T-helper 17 cell (primary cell): ENCODE results near the gene LDHB. TPM values are rescaled to one million over a fixed set of nuclear protein-coding genes. Genes with fewer than 3 reads are reported as not detected.
A peak's percentile ranks its signal among the peaks of the same experiment; 100 is the strongest.

Experiments used
- ATAC-seq: fragments of 150-1000 bp; cut with Tn5 transposase; 2 replicates; pipeline ENCODE4 v1.10.0; 2021; ENCODE audit warnings: mild to moderate bottlenecking, moderate library complexity
- DNase-seq, 3 donors: peaks; one replicate each; pipeline versions ENCODE4 v3.0.0 to v3.0.0-alpha.2; 2020 to 2021
- H3K9me3 ChIP-seq: one replicate; pipeline ENCODE4 v1.7.0; 2013; ENCODE audit warnings: low read length, mild to moderate bottlenecking; ENCODE audit not compliant: control insufficient read depth, poor library complexity, severe bottlenecking
- H3K27ac Mint-ChIP-seq: one replicate; pipeline ENCODE4 v1.8.0; 2022; ENCODE audit warnings: mild to moderate bottlenecking, moderate library complexity, mixed read lengths
- H3K27me3 Mint-ChIP-seq: one replicate; pipeline ENCODE4 v1.8.0; 2022; ENCODE audit warnings: mixed read lengths
- H3K36me3 Mint-ChIP-seq: one replicate; pipeline ENCODE4 v1.8.0; 2022; ENCODE audit warnings: low read depth, mixed read lengths
- H3K4me1 Mint-ChIP-seq: one replicate; pipeline ENCODE4 v1.8.0; 2022; ENCODE audit warnings: mild to moderate bottlenecking, mixed read lengths
- H3K4me3 Mint-ChIP-seq: one replicate; pipeline ENCODE4 v1.8.0; 2022; ENCODE audit warnings: mild to moderate bottlenecking, moderate library complexity, mixed read lengths
- total RNA-seq, 4 donors: library from RNA in 2 of 4; stranded (reverse) in 2 of 4; gene quantifications; one replicate each; pipeline ENCODE4 v1.2.3 and lab custom pipeline; 2022 to 2026

Gene LDHB
- total RNA-seq = 100 to 1,000 TPM; 767 to 787 TPM
- 18.7 to 22.2 reads per million in 2 donors for total RNA-seq (lab: John Stamatoyannopoulos, UW)

DNA sequence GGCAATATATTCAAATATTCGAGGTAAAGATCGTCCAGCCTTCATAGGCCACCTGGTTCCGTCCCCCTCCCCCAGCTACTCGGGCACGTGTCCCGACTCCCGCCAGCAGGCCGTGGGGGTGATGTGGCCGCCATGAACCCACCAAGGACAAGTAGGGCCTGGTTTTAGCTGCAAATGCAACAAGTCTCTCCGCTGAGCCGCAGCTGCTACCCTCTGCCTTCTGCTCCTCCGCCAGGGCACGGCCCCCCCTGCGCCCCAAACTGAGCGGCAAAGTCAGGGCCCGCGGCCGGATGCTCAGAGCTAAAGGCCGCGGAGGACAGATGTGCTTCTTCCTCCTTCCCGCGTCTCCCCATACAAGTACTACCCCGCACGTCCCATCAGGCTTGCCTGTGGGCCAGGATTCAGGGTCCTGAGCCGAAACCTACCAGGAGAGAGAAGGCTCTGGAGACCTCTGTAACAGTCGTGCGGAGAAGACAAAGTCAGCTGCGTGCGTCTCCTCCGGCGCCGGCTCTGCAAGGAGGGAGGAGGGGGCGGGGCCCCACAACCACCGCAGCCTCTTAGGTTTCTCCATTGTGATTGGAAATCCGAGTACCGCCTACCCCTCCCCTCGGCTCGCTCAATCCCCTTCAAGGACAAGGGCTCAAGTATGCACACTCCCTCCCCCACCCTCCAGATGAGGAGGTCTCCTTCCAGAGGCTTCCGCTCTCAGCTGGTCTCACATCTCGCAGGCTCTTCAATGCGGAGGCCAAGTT lies at the start of gene LDHB:
Gene LDHB, minus strand, starts transcription at position 517 of the 752 bp plus-strand sequence. CDS start 3,171 bp downstream, outside the sequence.
- no peaks in the 10 kb centered on the region for H3K27me3 Mint-ChIP-seq
- H3K4me3 Mint-ChIP-seq = peak within 1 kb of the TSS; percentile 99
- H3K27ac Mint-ChIP-seq = peak within 1 kb of the TSS; percentile 96
- ATAC-seq = peak; percentile 94
- H3K4me1 Mint-ChIP-seq = peaks cover 39% of the 10 kb centered on the region
- DNase-seq = peak; percentile 78 to 86 (median 80)
- H3K36me3 Mint-ChIP-seq = peaks cover 7% of the 10 kb centered on the region
- no peaks in the 10 kb centered on the region for H3K9me3 ChIP-seq

DNA sequence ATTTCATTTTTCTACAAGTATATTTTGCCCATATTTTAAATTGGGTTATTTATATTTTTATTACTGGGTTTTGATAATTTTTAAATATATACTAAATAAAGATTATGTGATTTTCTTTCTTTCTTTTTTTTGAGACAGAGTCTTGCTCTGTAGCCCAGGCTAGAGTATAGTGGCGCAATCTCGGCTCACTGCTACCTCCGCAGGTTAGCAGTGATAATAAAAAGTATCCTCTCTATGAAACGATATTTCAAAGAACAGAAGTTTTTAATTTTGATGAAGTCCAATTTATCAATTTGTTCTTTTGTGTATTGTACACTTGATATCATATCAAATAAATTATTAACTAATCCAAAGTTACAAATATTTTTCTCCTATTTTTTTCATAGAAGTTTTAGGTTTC lies 47.2 kb upstream of the LDHB start:
- H3K36me3 Mint-ChIP-seq = no peaks in the 10 kb centered on the region
- peaks cover 16% of the 10 kb centered on the region for H3K27me3 Mint-ChIP-seq
- H3K4me1 Mint-ChIP-seq = peaks cover 5% of the 10 kb centered on the region
- H3K27ac Mint-ChIP-seq = no peak overlapping the region
- no peaks in the 10 kb centered on the region for H3K9me3 ChIP-seq
- ATAC-seq (no peak), DNase-seq (no peak)
- H3K4me3 Mint-ChIP-seq = no peak overlapping the region

DNA sequence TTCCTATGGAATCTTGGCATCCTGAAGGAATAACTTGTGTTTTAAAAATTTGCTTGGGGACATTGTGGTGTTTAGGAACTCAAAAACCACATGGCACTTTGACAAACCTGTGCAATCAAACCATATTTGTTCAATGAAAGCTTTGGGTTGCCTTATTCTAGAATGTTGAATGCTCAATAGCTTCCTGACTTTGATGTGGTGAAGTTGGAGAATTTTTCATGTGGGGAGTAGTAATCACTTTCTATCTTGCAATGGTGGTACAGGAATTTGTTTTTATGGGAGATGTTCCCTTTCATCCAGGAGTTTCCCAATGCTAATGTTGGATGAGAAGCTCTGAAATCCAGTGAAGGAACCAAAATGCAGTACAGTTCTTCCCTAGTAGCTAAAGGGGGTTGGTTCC lies 42.2 kb upstream of the LDHB start:
- no peak for ATAC-seq
- H3K4me3 Mint-ChIP-seq = no peak overlapping the region
- H3K36me3 Mint-ChIP-seq = no peaks in the 10 kb centered on the region
- no peak for DNase-seq
- no peaks in the 10 kb centered on the region for H3K9me3 ChIP-seq
- H3K27ac Mint-ChIP-seq = no peak overlapping the region
- H3K4me1 Mint-ChIP-seq = peaks cover 14% of the 10 kb centered on the region
- H3K27me3 Mint-ChIP-seq = peaks cover 7% of the 10 kb centered on the region

DNA sequence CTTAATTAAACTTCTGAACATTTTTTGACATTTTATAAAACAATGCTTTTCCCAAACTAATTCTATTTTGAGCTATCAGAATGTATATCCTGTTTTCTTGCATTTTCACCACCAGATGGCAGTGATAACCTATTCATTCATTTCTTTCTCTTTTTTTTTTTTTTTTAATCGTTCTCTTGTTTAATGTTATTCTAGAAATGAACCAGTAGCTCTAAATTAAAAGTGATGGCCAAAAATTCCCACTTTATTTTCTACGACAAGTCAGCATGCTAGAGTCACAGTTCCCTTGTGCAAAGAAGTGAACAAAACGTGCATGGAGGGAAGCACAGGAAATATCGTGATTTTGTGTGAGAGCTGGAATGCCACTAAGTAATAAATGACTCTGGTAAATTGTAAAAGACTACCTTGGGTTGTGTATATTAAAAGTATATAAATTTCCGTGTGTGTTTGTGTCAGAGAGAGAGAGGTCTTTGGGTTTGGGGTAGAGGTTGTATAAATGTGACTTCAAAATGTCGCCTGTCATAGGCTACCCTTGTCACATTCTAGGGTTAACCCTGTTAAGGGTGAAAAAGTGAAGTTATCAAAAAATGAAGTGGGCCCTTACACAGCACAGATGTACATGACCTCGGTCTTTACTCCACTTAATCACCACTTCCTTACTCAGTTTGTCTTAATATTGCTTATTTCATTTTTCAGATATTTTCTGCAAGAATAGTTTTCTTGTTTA lies 40.4 kb upstream of the LDHB start:
- no peaks in the 10 kb centered on the region for H3K36me3 Mint-ChIP-seq
- peaks cover 7% of the 10 kb centered on the region for H3K27me3 Mint-ChIP-seq
- no peak overlapping the region for H3K27ac Mint-ChIP-seq
- H3K4me3 Mint-ChIP-seq = no peak overlapping the region
- DNase-seq (no peak), ATAC-seq (peak; percentile 39)
- H3K9me3 ChIP-seq = no peaks in the 10 kb centered on the region
- H3K4me1 Mint-ChIP-seq = peaks cover 14% of the 10 kb centered on the region

DNA sequence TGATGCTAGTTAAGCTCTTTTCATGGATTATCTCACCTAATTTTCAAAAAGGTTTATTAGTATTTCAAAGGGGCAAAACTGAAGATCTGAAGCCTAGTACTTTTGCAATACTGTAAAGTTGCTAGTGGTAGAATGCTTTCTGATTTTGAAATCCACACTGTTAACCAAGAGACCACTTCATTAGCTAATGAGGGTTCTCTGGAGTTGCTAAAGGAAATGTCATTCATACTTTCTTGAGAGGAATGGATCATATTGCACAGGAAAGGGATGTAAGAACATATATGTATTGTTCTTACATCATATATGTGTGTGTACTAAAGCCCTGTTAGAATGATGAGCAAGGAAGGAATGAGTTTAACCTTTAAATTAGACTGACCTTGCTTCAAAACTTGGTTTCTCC lies 39.0 kb upstream of the LDHB start:
- no peak overlapping the region for H3K27ac Mint-ChIP-seq
- ATAC-seq (no peak), DNase-seq (no peak)
- no peaks in the 10 kb centered on the region for H3K9me3 ChIP-seq
- peaks cover 1% of the 10 kb centered on the region for H3K27me3 Mint-ChIP-seq
- no peaks in the 10 kb centered on the region for H3K36me3 Mint-ChIP-seq
- no peak overlapping the region for H3K4me3 Mint-ChIP-seq
- peaks cover 19% of the 10 kb centered on the region for H3K4me1 Mint-ChIP-seq

DNA sequence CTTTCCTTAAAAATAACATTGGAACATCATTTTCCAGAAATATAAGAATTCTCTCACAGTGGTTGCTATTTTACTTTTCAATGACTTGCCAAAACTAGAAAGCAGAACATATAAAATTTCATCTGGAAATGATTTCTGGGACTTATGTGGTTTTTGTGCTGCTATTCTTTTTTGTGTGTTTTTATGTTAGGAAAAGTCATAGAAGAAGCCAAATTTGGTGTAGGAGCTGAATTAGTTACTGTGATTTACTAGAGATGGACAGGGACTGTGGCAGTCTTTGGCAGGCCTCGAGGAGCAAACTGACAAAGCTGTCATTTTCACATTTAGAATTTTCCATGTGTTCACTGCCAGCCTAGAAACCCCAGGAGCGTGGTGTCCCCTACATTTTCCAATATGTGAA lies 38.3 kb upstream of the LDHB start:
- Mint-ChIP-seq H3K27ac (no peak overlapping the region), H3K4me3 (no peak overlapping the region), H3K27me3 (no peaks in the 10 kb centered on the region), H3K36me3 (no peaks in the 10 kb centered on the region), H3K4me1 (peaks cover 24% of the 10 kb centered on the region)
- H3K9me3 ChIP-seq = no peaks in the 10 kb centered on the region
- no peak for DNase-seq
- ATAC-seq = no peak

DNA sequence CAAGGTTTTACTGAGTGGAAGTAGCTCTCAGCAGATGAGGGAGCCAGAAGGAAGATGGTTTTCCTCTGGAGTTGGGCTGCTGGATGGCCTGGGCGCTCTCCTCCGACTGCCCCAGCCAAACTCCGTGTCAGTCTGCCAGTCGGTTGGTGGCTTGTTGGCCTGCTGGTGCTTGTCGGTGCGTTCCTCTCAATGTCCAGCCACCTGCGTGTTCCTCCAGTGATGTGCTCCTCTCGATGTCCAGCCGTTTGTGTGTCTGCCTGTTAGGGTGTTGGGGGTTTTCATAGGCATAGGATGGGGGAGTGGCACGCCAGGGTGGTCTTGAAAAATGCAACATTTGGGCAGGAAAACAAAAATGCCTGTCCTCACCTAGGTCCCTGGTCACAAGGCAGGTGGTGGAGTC lies 37.0 kb upstream of the LDHB start:
- H3K4me1 Mint-ChIP-seq = peaks cover 24% of the 10 kb centered on the region
- ATAC-seq (no peak), DNase-seq (no peak)
- no peak overlapping the region for H3K4me3 Mint-ChIP-seq
- no peaks in the 10 kb centered on the region for H3K36me3 Mint-ChIP-seq
- no peaks in the 10 kb centered on the region for H3K9me3 ChIP-seq
- H3K27me3 Mint-ChIP-seq = no peaks in the 10 kb centered on the region
- H3K27ac Mint-ChIP-seq = no peak overlapping the region

DNA sequence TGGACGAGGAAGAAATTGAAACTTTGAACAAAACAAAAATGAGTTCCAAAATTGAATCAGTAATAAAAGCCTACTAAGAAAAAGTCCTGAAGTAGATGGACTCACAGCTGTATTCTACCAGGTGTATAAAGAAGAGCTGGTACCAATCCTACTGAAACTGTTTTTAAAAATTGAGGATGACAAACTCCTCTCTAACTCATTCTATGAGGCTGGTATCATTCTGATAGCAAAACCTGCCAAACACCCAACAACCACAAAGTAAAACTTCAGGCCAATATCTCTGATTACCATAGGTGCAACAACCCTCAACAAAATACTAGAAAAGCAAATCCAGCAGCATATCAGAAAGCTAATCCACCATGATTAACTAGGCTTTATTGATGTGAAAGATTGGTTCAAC lies 33.9 kb upstream of the LDHB start:
- Mint-ChIP-seq H3K36me3 (peaks cover 5% of the 10 kb centered on the region), H3K27me3 (no peaks in the 10 kb centered on the region), H3K4me1 (peaks cover 17% of the 10 kb centered on the region), H3K4me3 (peak overlapping the region; percentile 16), H3K27ac (peak overlapping the region; percentile 77)
- no peak for ATAC-seq
- DNase-seq = no peak
- H3K9me3 ChIP-seq = peaks cover 6% of the 10 kb centered on the region

DNA sequence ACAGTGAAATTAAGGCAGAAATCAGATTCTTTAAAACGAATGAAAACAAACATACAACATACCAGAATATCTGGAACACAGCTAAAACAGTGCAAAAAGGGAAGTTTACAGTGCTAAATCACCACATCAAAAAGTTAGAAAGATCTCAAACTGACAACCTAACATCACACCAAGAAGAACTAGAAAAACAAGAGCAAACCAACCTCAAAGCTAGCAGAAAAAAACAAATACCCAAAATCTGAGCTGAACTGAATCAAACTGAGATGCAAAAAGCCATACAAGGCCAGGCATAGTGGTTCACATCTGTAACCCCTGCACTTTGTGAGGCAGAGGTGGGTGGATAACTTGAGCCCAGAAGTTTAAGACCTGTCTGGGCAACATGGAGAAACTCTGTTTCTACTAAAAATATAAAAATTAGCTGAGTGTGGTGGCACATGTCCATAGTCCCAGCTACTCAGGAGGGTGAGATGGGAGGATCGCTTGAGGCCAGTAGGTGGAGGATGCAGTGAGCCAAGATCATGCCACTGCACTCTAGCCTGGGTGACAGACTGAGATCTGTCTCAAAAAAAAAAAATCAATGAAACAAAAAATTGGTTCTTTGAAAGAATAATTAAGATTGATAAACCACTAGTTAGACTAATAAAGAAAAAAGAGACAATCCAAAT lies 33.2 kb upstream of the LDHB start:
- peak overlapping the region; percentile 47 for H3K4me3 Mint-ChIP-seq
- H3K27me3 Mint-ChIP-seq = no peaks in the 10 kb centered on the region
- H3K36me3 Mint-ChIP-seq = peaks cover 5% of the 10 kb centered on the region
- peaks cover 17% of the 10 kb centered on the region for H3K4me1 Mint-ChIP-seq
- peak overlapping the region; percentile 77 for H3K27ac Mint-ChIP-seq
- peaks cover 6% of the 10 kb centered on the region for H3K9me3 ChIP-seq
- ATAC-seq (peak; percentile 73), DNase-seq (no peak)

DNA sequence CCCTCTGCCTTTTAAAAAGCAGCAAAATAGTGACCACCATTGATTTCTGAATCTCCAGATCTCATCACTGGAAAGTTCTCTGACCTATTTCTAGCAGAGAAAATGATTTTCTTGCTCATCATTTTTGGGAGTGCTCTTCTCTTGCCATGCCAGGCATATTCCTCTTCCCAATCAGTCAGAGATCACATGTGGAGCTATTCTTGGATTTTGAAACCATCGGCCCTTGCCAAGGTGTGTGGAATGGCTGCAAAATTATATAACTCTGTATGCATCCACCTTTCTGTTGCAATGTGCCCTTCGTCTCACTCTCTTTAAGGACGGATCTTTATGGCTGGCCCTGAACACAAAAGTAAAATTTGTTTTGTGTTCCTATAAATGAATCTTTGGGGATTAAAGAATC lies 25.5 kb upstream of the LDHB start:
- H3K27ac Mint-ChIP-seq = peak overlapping the region; percentile 16

DNA sequence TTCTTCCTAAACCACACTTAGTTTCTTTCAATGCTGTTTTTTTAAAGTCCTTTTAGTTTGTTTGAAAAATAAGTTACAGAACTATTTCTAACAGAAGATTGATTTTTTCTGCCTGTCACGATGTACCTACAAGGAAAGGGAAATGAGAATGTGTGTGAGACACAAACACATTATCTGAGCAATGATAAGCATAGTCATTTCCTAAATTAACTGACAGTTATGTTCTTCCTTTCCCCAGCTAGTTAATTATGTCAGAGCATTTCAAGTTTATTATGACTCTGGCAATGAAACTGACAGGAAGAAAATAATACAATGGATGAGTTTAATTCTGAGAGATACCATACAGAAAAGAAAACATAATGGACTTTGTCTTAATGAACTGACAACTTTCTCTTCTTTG lies 21.3 kb upstream of the LDHB start:
- no peaks in the 10 kb centered on the region for H3K9me3 ChIP-seq
- peak overlapping the region; percentile 72 for H3K4me3 Mint-ChIP-seq
- DNase-seq (no peak), ATAC-seq (no peak)
- no peaks in the 10 kb centered on the region for H3K36me3 Mint-ChIP-seq
- peak overlapping the region; percentile 93 for H3K27ac Mint-ChIP-seq
- H3K4me1 Mint-ChIP-seq = peaks cover 45% of the 10 kb centered on the region
- H3K27me3 Mint-ChIP-seq = no peaks in the 10 kb centered on the region

More for the DNA sequence above, 25.5 kb upstream of the LDHB start:
- ATAC-seq = no peak
- no peaks in the 10 kb centered on the region for H3K9me3 ChIP-seq
- H3K4me1 Mint-ChIP-seq = peaks cover 16% of the 10 kb centered on the region
- H3K4me3 Mint-ChIP-seq = no peak overlapping the region
- no peak for DNase-seq
- H3K36me3 Mint-ChIP-seq = peaks cover 2% of the 10 kb centered on the region
- no peaks in the 10 kb centered on the region for H3K27me3 Mint-ChIP-seq

DNA sequence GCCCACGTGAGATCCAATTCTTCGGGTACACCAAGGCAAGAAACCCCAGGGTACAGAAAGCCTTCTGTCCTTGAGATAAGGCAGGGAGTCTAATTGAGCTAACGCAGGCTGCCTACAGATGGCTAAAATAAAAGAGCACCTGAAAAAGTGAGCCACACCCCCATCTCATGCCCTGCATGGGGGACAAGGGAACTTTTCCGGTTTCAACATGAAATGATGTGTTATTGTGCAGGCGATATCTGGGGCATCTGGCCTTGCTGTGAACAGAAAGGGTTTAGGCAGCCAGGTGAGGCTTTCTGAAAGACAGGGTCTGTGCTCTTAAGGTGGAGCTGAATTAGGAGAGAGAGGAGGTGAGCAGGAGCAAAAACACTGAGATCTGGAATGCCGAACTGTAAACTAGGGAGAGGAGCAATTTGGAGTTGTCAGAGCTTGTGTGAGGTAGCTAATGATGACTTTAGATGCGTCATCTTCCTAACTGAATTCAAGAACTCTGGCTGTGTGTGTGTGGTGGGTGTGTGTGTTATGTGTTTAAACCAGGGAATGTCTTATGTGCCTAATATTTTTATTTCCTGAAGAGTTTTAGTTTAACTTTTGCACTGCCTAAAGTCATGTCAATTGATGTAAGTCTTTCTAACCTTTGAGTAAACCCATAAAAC lies 20.1 kb upstream of the LDHB start:
- no peaks in the 10 kb centered on the region for H3K9me3 ChIP-seq
- Mint-ChIP-seq H3K27me3 (no peaks in the 10 kb centered on the region), H3K27ac (peak overlapping the region; percentile 93), H3K4me3 (peak overlapping the region; percentile 87), H3K4me1 (peaks cover 45% of the 10 kb centered on the region), H3K36me3 (no peaks in the 10 kb centered on the region)
- peak in 1 of 3 donors; percentile 19 for DNase-seq
- peak; percentile 75 for ATAC-seq

DNA sequence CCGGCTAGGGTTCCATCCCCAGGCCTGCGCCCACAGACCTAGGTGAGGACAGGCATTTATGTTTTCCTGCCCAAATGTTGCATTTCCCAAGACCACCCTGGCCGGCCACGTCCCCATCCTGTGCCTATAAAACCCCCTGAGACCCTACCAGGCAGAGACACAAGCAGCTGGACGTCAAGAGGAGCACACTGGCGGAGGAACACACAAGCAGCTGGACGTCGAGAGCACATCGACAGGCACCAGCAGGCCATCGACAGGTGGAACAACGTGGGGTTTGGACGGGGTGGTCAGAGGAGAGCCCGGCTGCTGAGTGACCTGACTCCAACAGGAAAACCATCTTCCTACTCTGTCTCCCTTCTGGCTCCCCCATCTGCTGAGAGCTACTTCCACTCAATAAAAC lies 19.6 kb upstream of the LDHB start:
- Mint-ChIP-seq H3K36me3 (no peaks in the 10 kb centered on the region), H3K4me3 (peak overlapping the region; percentile 87), H3K27ac (peak overlapping the region; percentile 93), H3K27me3 (no peaks in the 10 kb centered on the region), H3K4me1 (peaks cover 45% of the 10 kb centered on the region)
- DNase-seq (no peak), ATAC-seq (no peak)
- no peaks in the 10 kb centered on the region for H3K9me3 ChIP-seq
